Measurements from ENCODE around the gene IFT27. TPM values are rescaled to one million over a fixed set of nuclear protein-coding genes. Genes with fewer than 3 reads are reported as not detected.

The IFT27 gene
- total and polyA plus RNA-seq, 2 experiments from 2014 or later, result 28.5 to 63.5 TPM

- H3K27ac Mint-ChIP-seq, result no peak overlapping the region
- Histone ChIP-seq H3K27me3 (ENCODE audit: insufficient read depth) (no peaks in the 10 kb centered on the region), H3K79me2 (replicated peaks; ENCODE audit: insufficient read depth) (no peaks in the 10 kb centered on the region), H3K27ac (ENCODE audit: low read depth) (no peak overlapping the region), H3K4me3 (no peak overlapping the region), H3K36me3 (ENCODE audit: insufficient read depth) (no peaks in the 10 kb centered on the region), H3K4me1 (ENCODE audit: insufficient read depth) (no peaks in the 10 kb centered on the region), H3F3A (replicated peaks; ENCODE audit: low read depth) (no peaks in the 10 kb centered on the region), H2AFZ (no peak overlapping the region), H3K4me2 (no peak overlapping the region), H3K9me2 (ENCODE audit: insufficient read depth) (no peaks in the 10 kb centered on the region), H4K20me1 (replicated peaks; ENCODE audit: insufficient read depth) (no peaks in the 10 kb centered on the region)
- peaks cover 3% of the 10 kb centered on the region; the same call in 2 of the 3 replicates for H3K9me3 Mint-ChIP-seq
- H3K4me1 Mint-ChIP-seq, result no peaks in the 10 kb centered on the region; the same call in 2 of the 3 replicates
- DNase-seq (ENCODE audit: low spot score) (no peak), ATAC-seq (no peak)
- no peak overlapping the region for H3K4me3 Mint-ChIP-seq
- TF ChIP-seq EZH2phosphoT487 (IDR thresholded peaks at IDR 0.05; ENCODE audit: unreplicated experiment) (no peak), NANOG (IDR thresholded peaks at IDR 0.05; ENCODE audit: borderline replicate concordance) (no peak), EZH2 (IDR thresholded peaks at IDR 0.05; ENCODE audit: low read depth, unreplicated experiment) (no peak), ZNF114 (CRISPR knock-in tag; IDR thresholded peaks at IDR 0.05) (no peak), CTCF (conservative IDR thresholded peaks at IDR 0.05; ENCODE audit: low read depth in 2 of 2) (no peak), POLR2AphosphoS5 (IDR thresholded peaks at IDR 0.05; ENCODE audit: low read depth) (no peak), REST (IDR thresholded peaks at IDR 0.05; ENCODE audit: unreplicated experiment) (no peak), ZNF462 (CRISPR knock-in tag; IDR thresholded peaks at IDR 0.05) (no peak), JUNB (IDR thresholded peaks at IDR 0.05; ENCODE audit: unreplicated experiment) (no peak), CREB1 (CRISPR knock-in tag; IDR thresholded peaks at IDR 0.05; ENCODE audit: low read depth) (no peak), ZNF331 (CRISPR knock-in tag; IDR thresholded peaks at IDR 0.05; ENCODE audit: low read depth) (no peak), STAT1 (IDR thresholded peaks at IDR 0.05; ENCODE audit: unreplicated experiment) (no peak), ETS1 (IDR thresholded peaks at IDR 0.05) (no peak)
- peaks cover 9% of the 10 kb centered on the region for H3K27me3 Mint-ChIP-seq (ENCODE audit: insufficient read depth, low read depth, poor library complexity)
- H3K36me3 Mint-ChIP-seq (ENCODE audit: low read depth), result no peaks in the 10 kb centered on the region; the same call in 2 of the 3 replicates
Measured at GRCh38 chr22:36746375-36746970, 29.4 kb downstream of the IFT27 start.

All from GM23338 (cell line).